ENCODE measurements around the gene BLVRA.

BLVRA gene

DNA sequence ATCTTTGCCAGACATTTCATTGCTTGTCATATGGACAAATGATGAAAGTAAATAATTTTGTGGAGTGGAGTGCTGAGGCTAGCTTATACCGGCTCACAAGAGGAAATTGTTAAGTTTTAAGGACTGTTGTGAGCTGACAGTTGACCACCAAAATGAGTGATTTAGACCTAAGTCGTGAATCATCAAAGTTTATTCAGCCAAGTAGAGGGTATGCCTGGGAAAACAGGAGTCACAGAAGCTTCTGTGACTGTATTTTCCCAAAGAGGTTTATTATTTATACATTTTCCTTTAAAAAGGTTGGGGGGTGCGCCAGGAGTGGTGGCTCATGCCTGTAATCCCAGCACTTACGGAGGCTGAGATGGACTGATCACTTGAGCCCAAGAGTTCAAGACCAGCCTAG lies 89.0 kb downstream of the BLVRA start:
- DNase-seq (ENCODE audit: low spot score), result no peak
- in situ Hi-C loops (cut with MboI; ENCODE audit: low pct_unique_long_range_greater_than_20kb, low sequenced_read_pairs, unreplicated experiment), result loop anchor here (25.0 kb wide), 2 partner anchors 385 to 910 kb away; partner anchors contain the start of genes MRPL32 and PSMA2
- TF ChIP-seq, protein P1, sequence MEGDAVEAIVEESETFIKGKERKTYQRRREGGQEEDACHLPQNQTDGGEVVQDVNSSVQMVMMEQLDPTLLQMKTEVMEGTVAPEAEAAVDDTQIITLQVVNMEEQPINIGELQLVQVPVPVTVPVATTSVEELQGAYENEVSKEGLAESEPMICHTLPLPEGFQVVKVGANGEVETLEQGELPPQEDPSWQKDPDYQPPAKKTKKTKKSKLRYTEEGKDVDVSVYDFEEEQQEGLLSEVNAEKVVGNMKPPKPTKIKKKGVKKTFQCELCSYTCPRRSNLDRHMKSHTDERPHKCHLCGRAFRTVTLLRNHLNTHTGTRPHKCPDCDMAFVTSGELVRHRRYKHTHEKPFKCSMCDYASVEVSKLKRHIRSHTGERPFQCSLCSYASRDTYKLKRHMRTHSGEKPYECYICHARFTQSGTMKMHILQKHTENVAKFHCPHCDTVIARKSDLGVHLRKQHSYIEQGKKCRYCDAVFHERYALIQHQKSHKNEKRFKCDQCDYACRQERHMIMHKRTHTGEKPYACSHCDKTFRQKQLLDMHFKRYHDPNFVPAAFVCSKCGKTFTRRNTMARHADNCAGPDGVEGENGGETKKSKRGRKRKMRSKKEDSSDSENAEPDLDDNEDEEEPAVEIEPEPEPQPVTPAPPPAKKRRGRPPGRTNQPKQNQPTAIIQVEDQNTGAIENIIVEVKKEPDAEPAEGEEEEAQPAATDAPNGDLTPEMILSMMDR (IDR thresholded peaks at IDR 0.05; ENCODE audit: extremely low read depth, insufficient read depth, missing control alignments), result no peak

DNA sequence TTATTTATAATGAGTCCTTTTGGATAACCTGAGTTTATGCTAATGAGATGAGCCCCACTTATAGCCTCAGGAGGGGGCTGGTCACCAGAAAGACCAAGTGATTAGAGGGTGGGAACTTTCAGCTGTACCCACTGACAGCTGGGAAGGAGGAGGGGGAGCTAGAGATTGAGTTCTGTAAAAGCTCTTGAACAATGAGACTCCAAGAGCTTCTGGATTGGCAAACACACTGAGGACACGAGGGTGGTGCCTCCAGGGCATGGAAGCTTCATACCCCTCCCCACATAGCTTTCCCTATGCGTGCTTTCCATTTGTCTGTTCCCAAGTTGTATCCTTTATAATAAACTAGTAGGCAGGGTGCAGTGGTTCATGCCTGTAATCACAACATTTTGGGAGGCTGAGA lies 90.6 kb downstream of the BLVRA start:
- TF ChIP-seq, protein P1 (IDR thresholded peaks at IDR 0.05; ENCODE audit: extremely low read depth, insufficient read depth, missing control alignments), result no peak
- in situ Hi-C loops (cut with MboI; ENCODE audit: low pct_unique_long_range_greater_than_20kb, low sequenced_read_pairs, unreplicated experiment), result loop anchor here (25.0 kb wide), 2 partner anchors 387 to 912 kb away; partner anchors contain the start of genes MRPL32 and PSMA2
- no peak for DNase-seq (ENCODE audit: low spot score)

DNA sequence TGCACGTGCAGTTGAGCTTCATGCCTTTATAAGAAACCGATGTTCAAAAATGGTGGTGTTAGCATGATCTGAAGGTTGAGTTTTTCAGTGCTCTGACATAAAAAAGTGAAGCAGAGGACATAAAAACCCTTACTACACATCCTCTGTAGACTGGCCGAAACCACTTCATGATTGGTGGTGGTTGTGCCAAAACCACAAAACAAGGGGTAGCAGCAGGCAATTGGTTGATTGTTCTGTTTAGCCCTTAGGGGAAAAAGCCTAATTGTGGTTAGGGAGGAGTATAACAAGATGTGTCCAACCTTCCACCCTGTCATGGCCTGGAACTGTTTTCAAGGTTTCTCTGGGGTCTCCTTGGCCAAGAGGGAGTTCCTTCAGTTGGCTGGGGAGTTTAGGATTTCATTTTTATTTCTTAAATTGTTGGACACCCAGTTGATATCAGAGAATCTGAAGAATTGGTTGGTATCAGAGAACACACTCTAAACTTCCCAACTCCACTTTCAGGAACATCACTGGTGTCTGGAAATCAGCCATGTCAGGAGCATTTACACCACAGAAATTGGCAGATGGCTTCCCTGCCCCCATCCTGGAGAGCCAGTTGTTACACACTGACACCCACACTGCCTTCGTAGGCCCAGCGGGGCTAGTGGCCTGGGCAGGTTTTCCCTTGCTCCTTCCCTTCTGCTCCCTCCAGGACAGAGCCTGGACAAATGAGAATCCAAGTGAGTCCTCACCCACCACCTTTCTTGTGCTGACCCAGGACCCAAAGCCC lies 92.1 kb downstream of the BLVRA start:
- in situ Hi-C loops (cut with MboI; ENCODE audit: low pct_unique_long_range_greater_than_20kb, low sequenced_read_pairs, unreplicated experiment), result no loop called here
- no peak for DNase-seq (ENCODE audit: low spot score)
- TF ChIP-seq, protein P1 (IDR thresholded peaks at IDR 0.05; ENCODE audit: extremely low read depth, insufficient read depth, missing control alignments), result no peak

DNA sequence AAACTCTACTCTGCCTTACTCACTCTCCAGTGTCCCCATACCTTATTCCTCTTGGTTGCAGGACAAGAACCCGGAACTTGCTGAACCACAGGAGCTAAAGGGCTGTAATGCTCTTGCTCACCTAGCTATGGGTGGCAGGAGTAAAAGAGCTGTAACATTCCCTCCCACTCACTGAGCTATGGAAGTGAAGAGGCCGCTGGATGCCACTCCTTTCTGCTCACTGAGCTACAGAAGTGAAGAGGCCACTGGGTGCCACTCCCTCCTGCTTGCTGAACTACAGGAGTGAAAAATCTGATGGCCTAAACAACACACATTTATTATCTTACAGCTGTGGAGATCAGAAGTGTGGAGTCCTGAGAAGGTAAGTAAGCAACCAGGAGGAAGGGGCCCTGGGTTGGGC lies 93.3 kb downstream of the BLVRA start:
- TF ChIP-seq, protein P1 (IDR thresholded peaks at IDR 0.05; ENCODE audit: extremely low read depth, insufficient read depth, missing control alignments), result no peak
- in situ Hi-C loops (cut with MboI; ENCODE audit: low pct_unique_long_range_greater_than_20kb, low sequenced_read_pairs, unreplicated experiment), result no loop called here
- DNase-seq (ENCODE audit: low spot score), result no peak

DNA sequence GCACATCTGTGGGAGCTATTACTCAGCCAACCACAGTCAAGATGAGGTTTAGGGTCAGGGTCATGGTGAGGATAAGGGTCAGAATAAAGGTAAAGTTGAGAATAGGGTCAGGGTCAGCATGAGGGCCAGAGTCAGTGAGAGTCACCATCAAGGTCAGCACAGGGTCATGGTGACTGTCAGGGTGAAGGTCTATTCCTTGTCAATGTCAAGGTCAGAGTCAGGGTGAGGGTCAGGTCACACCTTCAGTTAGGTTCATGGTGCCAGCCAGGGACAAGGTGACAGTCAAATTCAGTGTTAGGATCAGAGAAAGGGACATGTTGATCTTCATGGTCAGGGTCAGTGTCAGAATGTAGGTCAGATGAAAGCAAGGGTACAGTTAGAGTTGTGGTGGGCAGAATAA lies 96.7 kb downstream of the BLVRA start:
- no peak for DNase-seq (ENCODE audit: low spot score)
- TF ChIP-seq, protein P1 (IDR thresholded peaks at IDR 0.05; ENCODE audit: extremely low read depth, insufficient read depth, missing control alignments), result no peak
- in situ Hi-C loops (cut with MboI; ENCODE audit: low pct_unique_long_range_greater_than_20kb, low sequenced_read_pairs, unreplicated experiment), result no loop called here

DNA sequence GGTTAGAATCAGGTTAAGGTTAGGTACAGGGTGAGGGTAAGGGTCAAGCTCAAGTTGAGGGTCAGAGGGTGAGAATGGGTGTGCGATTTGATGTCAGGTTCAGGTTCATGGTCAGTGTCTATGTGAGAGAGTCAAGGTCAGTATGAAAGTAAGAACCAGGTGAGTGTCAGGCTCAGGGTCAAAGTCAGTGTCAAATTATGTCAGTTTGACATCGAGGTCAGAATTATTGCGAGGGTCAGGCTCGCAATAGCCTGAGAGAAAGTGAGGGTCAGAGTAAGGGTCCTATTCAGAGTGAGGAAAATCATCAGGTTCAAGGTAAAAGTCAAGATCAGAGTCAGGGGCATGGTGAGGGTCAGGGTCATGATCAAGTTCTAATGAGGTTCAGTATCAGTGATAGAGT lies 97.8 kb downstream of the BLVRA start:
- in situ Hi-C loops (cut with MboI; ENCODE audit: low pct_unique_long_range_greater_than_20kb, low sequenced_read_pairs, unreplicated experiment), result no loop called here
- no peak for DNase-seq (ENCODE audit: low spot score)
- TF ChIP-seq, protein P1 (IDR thresholded peaks at IDR 0.05; ENCODE audit: extremely low read depth, insufficient read depth, missing control alignments), result no peak

All from GM13977 (cell line).